Measurements from ENCODE around the gene TFF3.

TFF3 gene

GRCh38 chr21:42263591-42264131 is 51.5 kb downstream of the TFF3 start:
- DNase-seq: no peak

GRCh38 chr21:42262831-42263231 is 52.4 kb downstream of the TFF3 start:
- DNase-seq: no peak

GRCh38 chr21:42261829-42262200 is 53.4 kb downstream of the TFF3 start:
- DNase-seq: no peak

All from activated CD8-positive, alpha-beta memory T cell treated with anti-CD3 and anti-CD28 coated beads for 24 hours (primary cell).